Right lobe of liver (tissue), 4 donors: Measurements from ENCODE around the gene PTK6.

Source experiments
- CTCF ChIP-seq, 4 donors: fragments of 200-600 bp in 3 of 4; fragments of 450-650 bp in 1 of 4; IDR thresholded peaks; one replicate each; pipeline versions ENCODE4 v1.5.1 to v1.8.0; 2016 to 2022; ENCODE audit warnings: antibody characterized with exemption in 4 of 4, mild to moderate bottlenecking in 2 of 4
- POLR2A ChIP-seq: fragments of 450-650 bp; IDR thresholded peaks from one replicate; pipeline ENCODE4 v1.6.1; 2017; ENCODE audit warnings: antibody characterized with exemption, mild to moderate bottlenecking
- donor health status: DM: no; HTN: no; CAD: no.
- donor health status: DM: no; HTN: no; CAD: no.
- donor health status: DM: no; HTN: yes; CAD: no.

- no peak for TF ChIP-seq POLR2A
- TF ChIP-seq CTCF (IDR thresholded peaks at IDR 0.05) = no peak
Observed at GRCh38 chr20:63504642-63505041, 32.5 kb downstream of the PTK6 start.
